Astrocyte (in vitro differentiated cells and primary cell): ENCODE data around the gene NEXMIF. TPM values are rescaled to one million over a fixed set of nuclear protein-coding genes. Genes with fewer than 3 reads are reported as not detected.

Source experiments
- DNase-seq: peaks from one replicate; pipeline ENCODE4 v3.0.0-alpha.2; 2010; ENCODE audit warnings: low read depth
- FAIRE-seq: peaks from 2 replicates; lab custom pipeline; 2011; peaks lifted over from hg19 to GRCh38; lab: Jason Lieb, UNC
- H2AFZ ChIP-seq: 2 replicates; pipeline ENCODE4 v1.6.0; 2012; ENCODE audit warnings: low read depth, low read length, inconsistent platforms
- H3K27ac ChIP-seq: 2 replicates; pipeline ENCODE4 v1.5.1; 2011; ENCODE audit warnings: low read depth, low read length, inconsistent platforms
- H3K27me3 ChIP-seq: 2 replicates; pipeline ENCODE4 v1.6.0; 2011; ENCODE audit warnings: low read length, inconsistent platforms; ENCODE audit not compliant: insufficient read depth
- H3K36me3 ChIP-seq: 2 replicates; pipeline ENCODE4 v1.5.1; 2011; ENCODE audit warnings: low read length, inconsistent platforms; ENCODE audit not compliant: insufficient read depth
- H3K4me1 ChIP-seq: 2 replicates; pipeline ENCODE4 v1.5.1; 2011; ENCODE audit warnings: low read length, inconsistent platforms; ENCODE audit not compliant: insufficient read depth
- H3K4me2 ChIP-seq: 2 replicates; pipeline ENCODE4 v1.6.0; 2012; ENCODE audit warnings: low read length, inconsistent platforms
- H3K4me3 ChIP-seq: 2 replicates; pipeline ENCODE4 v1.5.1; 2011; ENCODE audit warnings: low read depth, mild to moderate bottlenecking, low read length, inconsistent platforms; ENCODE audit not compliant: insufficient read depth
- H3K79me2 ChIP-seq: 2 replicates; pipeline ENCODE4 v1.6.0; 2012; ENCODE audit warnings: mild to moderate bottlenecking, low read length, inconsistent platforms; ENCODE audit not compliant: insufficient read depth
- H3K9ac ChIP-seq: 2 replicates; pipeline ENCODE4 v1.6.0; 2012; ENCODE audit warnings: mild to moderate bottlenecking, low read length, inconsistent platforms
- H3K9me3 ChIP-seq: 2 replicates; pipeline ENCODE4 v1.5.1; 2012; ENCODE audit warnings: low read depth, mild to moderate bottlenecking, low read length, inconsistent platforms; ENCODE audit not compliant: insufficient read depth
- H4K20me1 ChIP-seq: 2 replicates; pipeline ENCODE4 v1.6.0; 2012; ENCODE audit warnings: low read length, inconsistent platforms; ENCODE audit not compliant: insufficient read depth
- H3K27ac Mint-ChIP-seq: one replicate; pipeline ENCODE4 v1.8.0; 2021; ENCODE audit warnings: mild to moderate bottlenecking, mixed read lengths; ENCODE audit not compliant: unreplicated experiment
- H3K27me3 Mint-ChIP-seq: one replicate; pipeline ENCODE4 v1.8.0; 2021; ENCODE audit warnings: low read depth, mixed read lengths; ENCODE audit not compliant: unreplicated experiment
- H3K36me3 Mint-ChIP-seq: one replicate; pipeline ENCODE4 v1.8.0; 2021; ENCODE audit warnings: low read depth, mixed read lengths; ENCODE audit not compliant: unreplicated experiment
- H3K4me1 Mint-ChIP-seq: one replicate; pipeline ENCODE4 v1.8.0; 2021; ENCODE audit warnings: low read depth, mixed read lengths; ENCODE audit not compliant: unreplicated experiment
- H3K4me3 Mint-ChIP-seq: one replicate; pipeline ENCODE4 v1.8.0; 2021; ENCODE audit warnings: mild to moderate bottlenecking, moderate library complexity, mixed read lengths; ENCODE audit not compliant: unreplicated experiment
- H3K9me3 Mint-ChIP-seq: one replicate; pipeline ENCODE4 v1.8.0; 2021; ENCODE audit warnings: mild to moderate bottlenecking, mixed read lengths; ENCODE audit not compliant: unreplicated experiment
- CTCF ChIP-seq: IDR thresholded peaks from 2 replicates; pipeline ENCODE4 v1.5.1; 2011; ENCODE audit warnings: low read depth, mild to moderate bottlenecking, inconsistent platforms, low read length, moderate library complexity; ENCODE audit not compliant: insufficient read depth
- EZH2 ChIP-seq: IDR thresholded peaks from 2 replicates; pipeline ENCODE4 v1.6.1; 2012; ENCODE audit warnings: mild to moderate bottlenecking, low read length, inconsistent platforms; ENCODE audit not compliant: insufficient read depth
- total RNA-seq: library from RNA; stranded (reverse); gene quantifications from 2 replicates; pipeline ENCODE4 v1.2.1, GENCODE V29; 2021

The NEXMIF gene
- total RNA-seq, 1 donor from 2014 or later = 0.48 TPM

DNA sequence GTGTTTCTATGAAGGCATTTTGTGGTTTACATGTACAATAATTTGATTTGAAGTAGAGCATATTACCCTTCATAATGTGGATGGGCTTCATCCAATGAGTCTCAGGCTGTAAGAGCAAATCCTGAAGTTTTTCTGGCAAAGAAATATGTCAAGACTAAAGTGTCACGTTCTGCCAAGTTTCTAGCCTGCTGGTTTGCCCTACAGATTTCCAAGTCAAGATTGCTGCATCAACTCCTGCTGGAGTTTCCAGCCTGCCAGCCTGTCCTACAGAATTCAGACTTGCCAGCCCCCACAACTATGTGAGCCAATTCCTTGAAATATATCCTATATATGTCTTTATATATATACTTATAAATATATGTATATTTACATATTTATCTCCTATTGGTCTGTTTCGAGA, 240.8 kb downstream of the NEXMIF start:
- no peak overlapping the region for H2AFZ ChIP-seq
- no peaks in the 10 kb centered on the region for H3K27me3 Mint-ChIP-seq
- H3K4me3 ChIP-seq = no peak overlapping the region
- H3K79me2 ChIP-seq = no peaks in the 10 kb centered on the region
- FAIRE-seq (no peak), DNase-seq (no peak)
- H3K9ac ChIP-seq = no peak overlapping the region
- H3K9me3 Mint-ChIP-seq = no peaks in the 10 kb centered on the region
- H3K27ac Mint-ChIP-seq = no peak overlapping the region
- no peak for TF ChIP-seq CTCF
- no peak for TF ChIP-seq EZH2
- no peaks in the 10 kb centered on the region for H3K36me3 Mint-ChIP-seq
- no peak overlapping the region for H3K4me3 Mint-ChIP-seq
- H3K4me1 Mint-ChIP-seq = no peaks in the 10 kb centered on the region
- H3K36me3 ChIP-seq = no peaks in the 10 kb centered on the region
- H3K9me3 ChIP-seq = no peaks in the 10 kb centered on the region
- no peak overlapping the region for H3K4me2 ChIP-seq
- no peak overlapping the region for H3K27ac ChIP-seq
- no peaks in the 10 kb centered on the region for H3K27me3 ChIP-seq
- H3K4me1 ChIP-seq = no peaks in the 10 kb centered on the region
- H4K20me1 ChIP-seq = no peaks in the 10 kb centered on the region

Other genes starting within 250 kb of the NEXMIF start
- gene ABCB7, start 230.8 kb upstream of the NEXMIF start, total RNA-seq = 18.0 and 21.4 TPM in 2 replicates